ENCODE data around the gene TGFBI.
A peak's percentile ranks its signal among the peaks of the same experiment; 100 is the strongest.

The TGFBI gene

DNA sequence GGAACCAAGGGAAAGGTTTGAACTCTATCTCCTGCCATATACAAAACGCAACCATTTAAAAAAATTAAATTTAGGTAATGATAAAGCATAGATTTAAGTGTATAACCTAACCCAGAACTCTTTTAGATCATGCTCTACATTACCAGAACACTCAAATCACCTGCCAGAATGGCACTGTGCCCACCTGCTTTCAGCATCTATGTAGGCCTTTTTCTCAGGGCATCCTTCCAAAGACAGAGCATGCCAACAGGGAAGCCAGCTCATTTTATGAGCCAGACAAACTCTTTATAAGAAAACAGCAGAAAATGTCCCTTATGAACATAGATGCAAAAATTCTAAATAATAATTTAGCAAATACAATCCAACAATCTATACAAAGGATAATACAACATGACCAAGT, 55.9 kb downstream of the TGFBI start:
- TF ChIP-seq, protein P1, sequence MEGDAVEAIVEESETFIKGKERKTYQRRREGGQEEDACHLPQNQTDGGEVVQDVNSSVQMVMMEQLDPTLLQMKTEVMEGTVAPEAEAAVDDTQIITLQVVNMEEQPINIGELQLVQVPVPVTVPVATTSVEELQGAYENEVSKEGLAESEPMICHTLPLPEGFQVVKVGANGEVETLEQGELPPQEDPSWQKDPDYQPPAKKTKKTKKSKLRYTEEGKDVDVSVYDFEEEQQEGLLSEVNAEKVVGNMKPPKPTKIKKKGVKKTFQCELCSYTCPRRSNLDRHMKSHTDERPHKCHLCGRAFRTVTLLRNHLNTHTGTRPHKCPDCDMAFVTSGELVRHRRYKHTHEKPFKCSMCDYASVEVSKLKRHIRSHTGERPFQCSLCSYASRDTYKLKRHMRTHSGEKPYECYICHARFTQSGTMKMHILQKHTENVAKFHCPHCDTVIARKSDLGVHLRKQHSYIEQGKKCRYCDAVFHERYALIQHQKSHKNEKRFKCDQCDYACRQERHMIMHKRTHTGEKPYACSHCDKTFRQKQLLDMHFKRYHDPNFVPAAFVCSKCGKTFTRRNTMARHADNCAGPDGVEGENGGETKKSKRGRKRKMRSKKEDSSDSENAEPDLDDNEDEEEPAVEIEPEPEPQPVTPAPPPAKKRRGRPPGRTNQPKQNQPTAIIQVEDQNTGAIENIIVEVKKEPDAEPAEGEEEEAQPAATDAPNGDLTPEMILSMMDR (IDR thresholded peaks at IDR 0.05; ENCODE audit: low read depth, low read length): no peak
- no peak for DNase-seq (ENCODE audit: extremely low read depth, low read depth)

GRCh38 chr5:136086783-136087566, 58.2 kb downstream of the TGFBI start:
- TF ChIP-seq, protein P1 (IDR thresholded peaks at IDR 0.05; ENCODE audit: low read depth, low read length): no peak
- DNase-seq (ENCODE audit: extremely low read depth, low read depth): no peak

DNA sequence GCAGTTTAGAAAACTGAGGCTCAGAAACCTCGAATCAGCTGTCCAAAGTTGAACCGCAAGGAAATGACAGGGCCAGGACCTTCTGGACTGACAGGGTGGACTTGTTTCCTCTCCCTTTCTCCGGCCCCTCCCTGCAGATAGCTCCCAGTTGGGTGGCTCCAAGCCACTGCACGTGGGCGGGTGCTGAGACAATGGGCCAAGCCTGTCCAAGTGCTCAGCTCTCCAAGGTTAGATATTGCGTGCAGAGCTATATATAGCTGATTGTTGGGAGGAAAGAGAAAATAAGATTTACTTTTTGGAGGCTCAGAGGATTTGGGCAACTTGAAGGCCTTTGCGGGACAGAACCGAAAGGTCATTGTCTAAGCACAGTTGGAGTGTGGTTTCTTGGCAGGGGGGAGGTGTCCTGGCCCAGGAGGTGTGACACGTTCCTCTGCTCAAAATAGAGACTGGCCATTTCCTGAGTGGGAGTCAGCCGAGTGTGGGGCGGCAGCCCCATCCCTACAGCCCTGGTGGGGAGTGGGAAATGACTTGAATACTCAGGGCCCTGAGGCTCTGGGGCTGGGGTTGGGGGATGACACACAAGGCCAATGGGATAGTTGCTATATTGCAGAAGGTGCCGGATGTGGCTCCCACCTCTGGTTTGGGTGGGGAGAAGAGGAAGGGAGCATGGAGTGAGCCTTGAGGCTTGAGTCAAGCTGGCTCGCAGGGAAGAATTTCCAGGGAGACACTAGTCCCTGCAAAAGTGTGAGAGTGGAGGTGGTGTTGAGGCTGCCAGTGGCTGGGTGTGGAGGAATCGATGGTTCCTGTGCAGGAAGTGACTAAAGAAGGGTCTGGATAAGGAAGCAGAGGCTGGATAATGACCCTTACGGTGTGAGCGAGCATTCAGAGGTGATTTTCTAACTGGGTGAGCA, 59.4 kb downstream of the TGFBI start:
- DNase-seq (ENCODE audit: extremely low read depth, low read depth): peak; percentile 46
- TF ChIP-seq, protein P1 (IDR thresholded peaks at IDR 0.05; ENCODE audit: low read depth, low read length): no peak

- DNase-seq (ENCODE audit: extremely low read depth, low read depth): no peak
- TF ChIP-seq, protein P1 (IDR thresholded peaks at IDR 0.05; ENCODE audit: low read depth, low read length): no peak
Measured at GRCh38 chr5:136089791-136090190, 61.0 kb downstream of the TGFBI start.

DNA sequence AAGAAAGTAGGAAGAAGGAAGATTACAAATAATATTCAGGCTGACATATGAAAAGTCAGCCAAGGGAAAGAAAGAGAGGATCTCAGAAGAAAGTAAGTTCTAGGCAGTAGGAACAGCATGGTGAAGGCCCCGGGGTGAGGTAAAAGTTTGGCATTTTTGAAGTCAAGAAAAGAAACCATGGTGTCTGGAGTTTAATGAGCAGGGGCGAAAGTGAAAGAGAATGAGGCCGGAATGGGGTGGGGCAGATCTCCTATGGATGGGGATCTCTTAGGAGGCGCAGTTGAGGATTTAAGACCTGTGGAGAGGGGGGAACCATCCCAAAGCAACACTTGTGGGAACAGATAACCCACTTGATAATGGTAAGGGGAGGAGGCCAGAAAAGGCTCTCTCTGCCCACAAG, 61.5 kb downstream of the TGFBI start:
- TF ChIP-seq, protein P1 (IDR thresholded peaks at IDR 0.05; ENCODE audit: low read depth, low read length): no peak
- DNase-seq (ENCODE audit: extremely low read depth, low read depth): no peak

DNA sequence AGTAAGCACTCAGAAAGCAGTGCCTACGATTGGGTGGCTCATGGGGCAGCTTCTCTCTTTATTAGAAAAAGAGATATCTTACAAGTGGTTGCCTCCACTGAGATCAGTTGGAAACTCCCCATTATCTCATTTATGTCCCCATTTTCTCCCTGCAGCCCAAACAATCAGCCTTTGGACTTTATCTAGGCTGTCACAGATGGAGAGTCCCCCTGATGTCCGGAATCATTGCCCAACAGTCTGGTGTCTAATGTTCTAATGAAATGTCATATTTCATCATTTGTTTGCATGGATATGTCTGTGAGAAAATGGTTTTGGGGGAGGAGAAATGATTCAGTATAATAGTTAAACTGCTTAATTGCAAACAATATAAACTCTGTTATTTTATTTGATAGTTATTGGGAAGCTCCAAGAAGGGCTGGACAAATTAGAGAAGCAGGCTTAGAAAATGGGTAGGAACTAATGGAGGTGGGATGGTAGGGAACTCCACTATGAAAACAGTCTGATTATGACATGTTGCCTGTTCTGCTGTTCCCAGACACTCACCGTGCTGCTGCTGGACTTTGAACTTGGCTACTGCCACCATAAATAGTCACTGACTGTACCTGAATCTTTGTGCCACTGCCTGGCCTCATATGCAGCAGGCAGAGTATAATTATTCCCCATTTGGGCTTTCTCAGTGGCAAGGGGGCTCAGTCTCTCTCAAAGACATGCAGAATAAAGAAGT, 65.6 kb downstream of the TGFBI start:
- DNase-seq (ENCODE audit: extremely low read depth, low read depth): no peak
- TF ChIP-seq, protein P1 (IDR thresholded peaks at IDR 0.05; ENCODE audit: low read depth, low read length): no peak
